Fibroblast of lung (primary cell): ENCODE results near the gene UBN2. TPM values are rescaled to one million over a fixed set of nuclear protein-coding genes. Genes with fewer than 3 reads are reported as not detected.
"Not testable (repeated sequence)": the region's sequence is repeated elsewhere in the genome, so short reads cannot be mapped to it uniquely, and the experiment has no call there.

ENCODE experiments used
- DNase-seq, 2 donors: peaks; one replicate each; pipeline versions ENCODE4 v3.0.0 to v3.0.0-alpha.2; 2010; ENCODE audit warnings: low read depth in 2 of 2
- H2AFZ ChIP-seq: 2 replicates; pipeline ENCODE4 v1.5.1; 2012; ENCODE audit warnings: low read length, control low read depth, inconsistent platforms
- H3K27ac ChIP-seq: 2 replicates; pipeline ENCODE4 v1.5.1; 2011; ENCODE audit warnings: low read length, control low read depth; ENCODE audit not compliant: insufficient read depth
- H3K27me3 ChIP-seq: 2 replicates; pipeline ENCODE4 v1.5.1; 2011; ENCODE audit warnings: mild to moderate bottlenecking, low read length; ENCODE audit not compliant: control insufficient read depth, insufficient read depth
- H3K36me3 ChIP-seq: 2 replicates; pipeline ENCODE4 v1.5.1; 2011; ENCODE audit warnings: low read length; ENCODE audit not compliant: control insufficient read depth, insufficient read depth
- H3K4me1 ChIP-seq: 2 replicates; pipeline ENCODE4 v1.5.1; 2011; ENCODE audit warnings: low read length; ENCODE audit not compliant: control insufficient read depth, insufficient read depth; ENCODE audit errors: extremely low read depth
- H3K4me2 ChIP-seq: 2 replicates; pipeline ENCODE4 v1.5.1; 2011; ENCODE audit warnings: low read length, control low read depth; ENCODE audit not compliant: insufficient read depth; ENCODE audit errors: extremely low read depth
- H3K4me3 ChIP-seq, 4 experiments: fragments of 200-600 bp in 1 of 4; sonication (generic) in 1 of 4; replicated peaks in 1 of 4; 2 replicates each; pipeline ENCODE4 v1.5.1; 2011 to 2016; ENCODE audit warnings: low read length in 4 of 4, low read depth in 3 of 4, mild to moderate bottlenecking in 3 of 4, control low read depth in 2 of 4, inconsistent platforms in 1 of 4, mixed read lengths in 1 of 4; ENCODE audit not compliant: insufficient read depth in 1 of 4; ENCODE audit errors: control extremely low read depth in 1 of 4
- H3K79me2 ChIP-seq: 2 replicates; pipeline ENCODE4 v1.5.1; 2012; ENCODE audit warnings: mild to moderate bottlenecking, low read length, inconsistent platforms; ENCODE audit not compliant: control insufficient read depth, insufficient read depth
- H3K9ac ChIP-seq: 2 replicates; pipeline ENCODE4 v1.5.1; 2011; ENCODE audit warnings: mild to moderate bottlenecking, low read length, control low read depth; ENCODE audit not compliant: insufficient read depth
- H3K9me3 ChIP-seq: 2 replicates; pipeline ENCODE4 v1.5.1; 2012; ENCODE audit warnings: low read depth, low read length; ENCODE audit not compliant: control insufficient read depth, insufficient read depth
- H4K20me1 ChIP-seq: 2 replicates; pipeline ENCODE4 v1.5.1; 2011; ENCODE audit warnings: low read length; ENCODE audit not compliant: control insufficient read depth, insufficient read depth; ENCODE audit errors: extremely low read depth
- CTCF ChIP-seq, 2 donors: IDR thresholded peaks in 1 of 2; conservative IDR thresholded peaks in 1 of 2; 1 replicate in 1 of 2; 2 replicates in 1 of 2; pipeline ENCODE4 v1.5.1; 2011 to 2012; ENCODE audit warnings: low read length in 2 of 2, control low read depth in 1 of 2, inconsistent platforms in 1 of 2, low read depth in 1 of 2, mild to moderate bottlenecking in 1 of 2
- EZH2 ChIP-seq: IDR thresholded peaks from 2 replicates; pipeline ENCODE4 v1.5.1; 2012; ENCODE audit warnings: low read length, control low read depth, mild to moderate bottlenecking; ENCODE audit errors: missing control alignments
- polyA plus RNA-seq, 2 donors: library from polyadenylated mRNA; depleted of rRNA in 1 of 2; stranded (reverse) in 1 of 2; unstranded in 1 of 2; fragments of >200 nt; gene quantifications; 2 replicates each; pipeline ENCODE4 v1.2.1, GENCODE V29; 2011 to 2012; ENCODE audit warnings: missing spikeins in 1 of 2
- total RNA-seq: library from RNA; depleted of rRNA; stranded (reverse); fragments of >200 nt; gene quantifications from 2 replicates; pipeline ENCODE4 v1.2.1, GENCODE V29; 2014

Gene UBN2
- total and polyA plus RNA-seq, 2 donors (not counting 1 experiment from before 2014, with no cell fraction given), result 2.2 to 5.9 TPM

- no peaks in the 10 kb centered on the region for H3K36me3 ChIP-seq
- H3K79me2 ChIP-seq, result no peaks in the 10 kb centered on the region
- no peaks in the 10 kb centered on the region for H3K9me3 ChIP-seq
- no peak for DNase-seq
- H2AFZ ChIP-seq, result no peak overlapping the region
- no peaks in the 10 kb centered on the region for H3K4me1 ChIP-seq
- no peak overlapping the region for H3K4me3 ChIP-seq
- no peak overlapping the region for H3K27ac ChIP-seq
- TF ChIP-seq CTCF (conservative IDR thresholded peaks at IDR 0.05 in 1 of 2, IDR thresholded peaks at IDR 0.05 in 1 of 2; ENCODE audit: low read depth in 1 of 2, low read length in 2 of 2) (no peak), EZH2 (no peak)
- no peak overlapping the region for H3K4me2 ChIP-seq
- no peaks in the 10 kb centered on the region for H4K20me1 ChIP-seq
- no peak overlapping the region for H3K9ac ChIP-seq
- H3K27me3 ChIP-seq, result no peaks in the 10 kb centered on the region
These were observed 87.0 kb downstream of the UBN2 start for GRCh38 chr7:139317939-139318505.

- no peak overlapping the region for H2AFZ ChIP-seq
- no peak for TF ChIP-seq EZH2
- TF ChIP-seq CTCF (conservative IDR thresholded peaks at IDR 0.05 in 1 of 2, IDR thresholded peaks at IDR 0.05 in 1 of 2; ENCODE audit: low read depth in 1 of 2, low read length in 2 of 2), result peak; percentile 30 to 49
These were observed 90.2 kb downstream of the UBN2 start for GRCh38 chr7:139321071-139321745.

GRCh38 chr7:139324709-139325108, 93.7 kb downstream of the UBN2 start:
- not testable (repeated sequence) for H3K27ac ChIP-seq, H3K4me1 ChIP-seq, H3K36me3 ChIP-seq, H3K4me3 ChIP-seq, H3K4me2 ChIP-seq, H4K20me1 ChIP-seq, H3K9me3 ChIP-seq, H2AFZ ChIP-seq, H3K27me3 ChIP-seq, H3K9ac ChIP-seq, DNase-seq, H3K79me2 ChIP-seq

More at GRCh38 chr7:139321071-139321745, 90.2 kb downstream of the UBN2 start:
- Histone ChIP-seq H3K9me3 (no peaks in the 10 kb centered on the region), H3K27ac (no peak overlapping the region), H3K4me1 (no peaks in the 10 kb centered on the region), H3K9ac (no peak overlapping the region), H3K4me3 (no peak overlapping the region), H3K79me2 (no peaks in the 10 kb centered on the region), H4K20me1 (no peaks in the 10 kb centered on the region), H3K27me3 (no peaks in the 10 kb centered on the region), H3K4me2 (no peak overlapping the region), H3K36me3 (no peaks in the 10 kb centered on the region)
- DNase-seq, result peak in 1 of 2 donors; percentile 24
